HCT116 (cell line): Measurements from ENCODE around the gene CRX. TPM values are rescaled to one million over a fixed set of nuclear protein-coding genes. Genes with fewer than 3 reads are reported as not detected.

Source experiments
- ATAC-seq: fragments of 200-7000 bp; cut with Tn5 transposase; 2 replicates; pipeline ENCODE4 v1.9.1; 2020; ENCODE audit warnings: mild to moderate bottlenecking, moderate library complexity
- BruUV-seq: library from RNA; stranded (reverse); fragments of 400-500 nt; replicated peaks from 2 replicates; lab custom pipeline; 2021; lab: Mats Ljungman, UMichigan
- CTCF ChIA-PET: fragments of 300-600 bp; sonication (Branson Sonifier 250); formaldehyde crosslinking; loops from one replicate; lab custom pipeline; 2021; ENCODE audit warnings: antibody characterized with exemption; lab: Charles Lee
- POLR2A ChIA-PET: fragments of 300-600, 350-600 bp; sonication (Branson Sonifier 250); formaldehyde crosslinking; loops from one replicate; lab custom pipeline; 2021; ENCODE audit warnings: antibody characterized with exemption; lab: Charles Lee
- RAD21 ChIA-PET, 2 experiments: fragments of 300-600 bp; sonication (Branson Sonifier 250); formaldehyde crosslinking; loops; one replicate each; lab custom pipeline; 2023; ENCODE audit warnings: low total read pairs in 2 of 2; ENCODE audit not compliant: uncharacterized antibody in 2 of 2, unreplicated experiment in 2 of 2, low non-redundant PET in 1 of 2; lab: Charles Lee
- DNase-seq: peaks from one replicate; pipeline ENCODE4 v3.0.0-alpha.2; 2010; ENCODE audit warnings: low read depth, low spot score
- H2AFZ ChIP-seq: fragments of 200-600 bp; shearing (Covaris generic), sonication (generic); 2 replicates; pipeline ENCODE4 v1.6.1; 2017; ENCODE audit warnings: low read depth, mixed run types, mixed read lengths, antibody characterized with exemption, low read length; ENCODE audit not compliant: poor library complexity, severe bottlenecking
- H3K27ac ChIP-seq: 2 replicates; pipeline ENCODE4 v1.5.1; 2012; ENCODE audit warnings: low read depth, low read length
- H3K27me3 ChIP-seq: fragments of 200-600 bp; sonication (generic); 2 replicates; pipeline ENCODE4 v1.6.1; 2016; ENCODE audit warnings: mixed run types, low read length, mixed read lengths; ENCODE audit not compliant: insufficient read depth
- H3K36me3 ChIP-seq, 2 experiments: fragments of 200-500 bp in 1 of 2; fragments of 200-600 bp in 1 of 2; sonication (Bioruptor generic) in 1 of 2; sonication (generic) in 1 of 2; 2 replicates each; pipeline versions ENCODE4 v1.5.1 to v1.6.1; 2014 to 2016; ENCODE audit warnings: low read length in 2 of 2, inconsistent platforms in 1 of 2, mixed read lengths in 1 of 2, mixed run types in 1 of 2; ENCODE audit not compliant: insufficient read depth in 2 of 2, control insufficient read depth in 1 of 2
- H3K4me1 ChIP-seq, 2 experiments: fragments of 200-600 bp in 1 of 2; sonication (generic) in 1 of 2; 2 replicates each; pipeline versions ENCODE4 v1.5.1 to v1.6.1; 2012 to 2017; ENCODE audit warnings: low read length in 2 of 2, inconsistent platforms in 1 of 2, mild to moderate bottlenecking in 1 of 2, mixed read lengths in 1 of 2, mixed run types in 1 of 2, moderate library complexity in 1 of 2; ENCODE audit not compliant: insufficient read depth in 2 of 2, control insufficient read depth in 1 of 2
- H3K4me2 ChIP-seq: fragments of 200-600 bp; sonication (generic); 2 replicates; pipeline ENCODE4 v1.6.1; 2017; ENCODE audit warnings: mixed run types, low read length, mixed read lengths
- H3K4me3 ChIP-seq, 2 experiments: fragments of 200-600 bp in 1 of 2; sonication (generic) in 1 of 2; replicated peaks in 1 of 2; 2 replicates each; pipeline ENCODE4 v1.5.1; 2011 to 2016; ENCODE audit warnings: low read length in 2 of 2, control low read depth in 1 of 2, low read depth in 1 of 2, mild to moderate bottlenecking in 1 of 2, mixed read lengths in 1 of 2, mixed run types in 1 of 2
- H3K79me2 ChIP-seq: fragments of 200-600 bp; sonication (generic); 2 replicates; pipeline ENCODE4 v1.6.1; 2017; ENCODE audit warnings: mild to moderate bottlenecking, mixed run types, low read length, moderate library complexity, mixed read lengths; ENCODE audit not compliant: insufficient read depth
- H3K9ac ChIP-seq: fragments of 200-600 bp; sonication (generic); 2 replicates; pipeline ENCODE4 v1.6.1; 2016; ENCODE audit warnings: low read length, mixed read lengths
- H3K9me2 ChIP-seq: fragments of 200-600 bp; sonication (generic), shearing (Covaris generic); 2 replicates; pipeline ENCODE4 v1.6.1; 2017; ENCODE audit warnings: mixed run types, mild to moderate bottlenecking, moderate library complexity; ENCODE audit not compliant: insufficient read depth
- H3K9me3 ChIP-seq, 2 experiments: fragments of 200-500 bp in 1 of 2; fragments of 200-600 bp in 1 of 2; sonication (Bioruptor generic) in 1 of 2; sonication (generic) in 1 of 2; 2 replicates each; pipeline ENCODE4 v1.6.1; 2014 to 2017; ENCODE audit warnings: low read length in 2 of 2, mixed read lengths in 2 of 2, inconsistent platforms in 1 of 2, low read depth in 1 of 2, mild to moderate bottlenecking in 1 of 2, mixed run types in 1 of 2, moderate library complexity in 1 of 2; ENCODE audit not compliant: control insufficient read depth in 1 of 2, insufficient read depth in 1 of 2
- H4K20me1 ChIP-seq: fragments of 200-600 bp; sonication (generic), shearing (Covaris generic); 2 replicates; pipeline ENCODE4 v1.6.1; 2017; ENCODE audit warnings: mixed run types, mild to moderate bottlenecking, moderate library complexity; ENCODE audit not compliant: insufficient read depth
- CBX3 ChIP-seq: IDR thresholded peaks from 2 replicates; pipeline ENCODE4 v1.6.1; 2012; ENCODE audit warnings: low read depth
- CTCF ChIP-seq, 3 experiments: fragments of 200-600 bp in 1 of 3; sonication (generic) in 1 of 3; IDR thresholded peaks in 2 of 3; conservative IDR thresholded peaks in 1 of 3; 2 replicates each; pipeline ENCODE4 v1.5.1; 2012 to 2017; ENCODE audit warnings: low read depth in 2 of 3, low read length in 2 of 3, antibody characterized with exemption in 1 of 3, borderline replicate concordance in 1 of 3, control low read depth in 1 of 3, mild to moderate bottlenecking in 1 of 3, mixed read lengths in 1 of 3, mixed run types in 1 of 3, moderate library complexity in 1 of 3; ENCODE audit not compliant: insufficient read depth in 1 of 3
- EGR1 ChIP-seq: IDR thresholded peaks from 2 replicates; pipeline ENCODE4 v1.6.1; 2012; ENCODE audit warnings: low read depth
- ELF1 ChIP-seq: IDR thresholded peaks from 2 replicates; pipeline ENCODE4 v1.6.1; 2012; ENCODE audit warnings: low read depth, borderline replicate concordance
- EZH2phosphoT487 ChIP-seq: fragments of 200-600 bp; IDR thresholded peaks from 2 replicates; pipeline ENCODE4 v1.6.1; 2018; ENCODE audit warnings: antibody characterized with exemption, borderline replicate concordance
- FOSL1 ChIP-seq: IDR thresholded peaks from 2 replicates; pipeline ENCODE4 v1.6.1; 2012; ENCODE audit warnings: low read depth
- JUND ChIP-seq: IDR thresholded peaks from 2 replicates; pipeline ENCODE4 v1.6.1; 2012
- MAX ChIP-seq: IDR thresholded peaks from 2 replicates; pipeline ENCODE4 v1.6.1; 2012
- POLR2A ChIP-seq: IDR thresholded peaks from 2 replicates; pipeline ENCODE4 v1.7.0; 2011; ENCODE audit warnings: borderline replicate concordance; ENCODE audit not compliant: insufficient read depth, insufficient read length; ENCODE audit errors: extremely low read depth
- POLR2AphosphoS5 ChIP-seq: IDR thresholded peaks from 2 replicates; pipeline ENCODE4 v1.6.1; 2011; ENCODE audit warnings: mild to moderate bottlenecking, low read depth, low read length, moderate library complexity
- RAD21 ChIP-seq: IDR thresholded peaks from 2 replicates; pipeline ENCODE4 v1.6.1; 2012; ENCODE audit warnings: low read depth, mild to moderate bottlenecking
- SIN3A ChIP-seq: IDR thresholded peaks from 2 replicates; pipeline ENCODE4 v1.6.1; 2012; ENCODE audit warnings: low read depth
- SP1 ChIP-seq: IDR thresholded peaks from 2 replicates; pipeline ENCODE4 v1.6.1; 2012; ENCODE audit warnings: low read depth
- SRF ChIP-seq: IDR thresholded peaks from 2 replicates; pipeline ENCODE4 v1.6.1; 2012; ENCODE audit warnings: low read depth
- intact Hi-C: fragments of 100-400 bp; cut with micrococcal nuclease; formaldehyde crosslinking; loops from 2 replicates; pipeline ENCODE4 v1.10.0; 2022
- total RNA-seq: library from RNA; stranded (reverse); gene quantifications from one replicate; pipeline ENCODE4 v1.2.1, GENCODE V29; 2021; ENCODE audit not compliant: unreplicated experiment
- TF ChIP-seq, protein P1 (sequence below): IDR thresholded peaks from 2 replicates; pipeline ENCODE4 v1.6.1; 2011; ENCODE audit warnings: mild to moderate bottlenecking, low read length, moderate library complexity; ENCODE audit not compliant: insufficient replicate concordance; ENCODE audit errors: extremely low read depth
- TF ChIP-seq, protein P2 (sequence below): IDR thresholded peaks from 2 replicates; pipeline ENCODE4 v1.6.1; 2012; ENCODE audit warnings: low read depth

Gene CRX
- total RNA-seq, 1 experiment from 2014 or later, result not detected

GRCh38 chr19:47805313-47805712 lies 16.4 kb upstream of the CRX start:
- DNase-seq, result no peak
- Histone ChIP-seq H4K20me1 (no peaks in the 10 kb centered on the region), H2AFZ (no peak overlapping the region), H3K79me2 (no peaks in the 10 kb centered on the region), H3K4me3 (no peak overlapping the region), H3K36me3 (no peaks in the 10 kb centered on the region), H3K9me3 (no peaks in the 10 kb centered on the region), H3K9me2 (no peaks in the 10 kb centered on the region), H3K9ac (no peak overlapping the region), H3K4me1 (peaks cover 5 to 10% of the 10 kb centered on the region in 2 experiments), H3K27ac (no peak overlapping the region), H3K4me2 (no peak overlapping the region), H3K27me3 (no peaks in the 10 kb centered on the region)
- ATAC-seq, result no peak
- ChIA-PET RAD21 (no interaction called here), CTCF (no interaction called here), POLR2A (no interaction called here)
- intact Hi-C loops, result no loop called here
- no TSS peak for BruUV-seq
- TF ChIP-seq POLR2AphosphoS5 (no peak), SRF (no peak), RAD21 (no peak), EGR1 (no peak), JUND (no peak), POLR2A (no peak), SIN3A (no peak), SP1 (no peak), ELF1 (no peak), EZH2phosphoT487 (no peak), MAX (no peak), FOSL1 (no peak), CTCF (IDR thresholded peaks at IDR 0.05 in 2 of 3, conservative IDR thresholded peaks at IDR 0.05 in 1 of 3; ENCODE audit: borderline replicate concordance in 1 of 3, insufficient read depth in 1 of 3, low read depth in 2 of 3, low read length in 2 of 3) (no peak), CBX3 (no peak)
- TF ChIP-seq, protein P1, sequence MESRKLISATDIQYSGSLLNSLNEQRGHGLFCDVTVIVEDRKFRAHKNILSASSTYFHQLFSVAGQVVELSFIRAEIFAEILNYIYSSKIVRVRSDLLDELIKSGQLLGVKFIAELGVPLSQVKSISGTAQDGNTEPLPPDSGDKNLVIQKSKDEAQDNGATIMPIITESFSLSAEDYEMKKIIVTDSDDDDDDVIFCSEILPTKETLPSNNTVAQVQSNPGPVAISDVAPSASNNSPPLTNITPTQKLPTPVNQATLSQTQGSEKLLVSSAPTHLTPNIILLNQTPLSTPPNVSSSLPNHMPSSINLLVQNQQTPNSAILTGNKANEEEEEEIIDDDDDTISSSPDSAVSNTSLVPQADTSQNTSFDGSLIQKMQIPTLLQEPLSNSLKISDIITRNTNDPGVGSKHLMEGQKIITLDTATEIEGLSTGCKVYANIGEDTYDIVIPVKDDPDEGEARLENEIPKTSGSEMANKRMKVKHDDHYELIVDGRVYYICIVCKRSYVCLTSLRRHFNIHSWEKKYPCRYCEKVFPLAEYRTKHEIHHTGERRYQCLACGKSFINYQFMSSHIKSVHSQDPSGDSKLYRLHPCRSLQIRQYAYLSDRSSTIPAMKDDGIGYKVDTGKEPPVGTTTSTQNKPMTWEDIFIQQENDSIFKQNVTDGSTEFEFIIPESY, result no peak
- TF ChIP-seq, protein P2, sequence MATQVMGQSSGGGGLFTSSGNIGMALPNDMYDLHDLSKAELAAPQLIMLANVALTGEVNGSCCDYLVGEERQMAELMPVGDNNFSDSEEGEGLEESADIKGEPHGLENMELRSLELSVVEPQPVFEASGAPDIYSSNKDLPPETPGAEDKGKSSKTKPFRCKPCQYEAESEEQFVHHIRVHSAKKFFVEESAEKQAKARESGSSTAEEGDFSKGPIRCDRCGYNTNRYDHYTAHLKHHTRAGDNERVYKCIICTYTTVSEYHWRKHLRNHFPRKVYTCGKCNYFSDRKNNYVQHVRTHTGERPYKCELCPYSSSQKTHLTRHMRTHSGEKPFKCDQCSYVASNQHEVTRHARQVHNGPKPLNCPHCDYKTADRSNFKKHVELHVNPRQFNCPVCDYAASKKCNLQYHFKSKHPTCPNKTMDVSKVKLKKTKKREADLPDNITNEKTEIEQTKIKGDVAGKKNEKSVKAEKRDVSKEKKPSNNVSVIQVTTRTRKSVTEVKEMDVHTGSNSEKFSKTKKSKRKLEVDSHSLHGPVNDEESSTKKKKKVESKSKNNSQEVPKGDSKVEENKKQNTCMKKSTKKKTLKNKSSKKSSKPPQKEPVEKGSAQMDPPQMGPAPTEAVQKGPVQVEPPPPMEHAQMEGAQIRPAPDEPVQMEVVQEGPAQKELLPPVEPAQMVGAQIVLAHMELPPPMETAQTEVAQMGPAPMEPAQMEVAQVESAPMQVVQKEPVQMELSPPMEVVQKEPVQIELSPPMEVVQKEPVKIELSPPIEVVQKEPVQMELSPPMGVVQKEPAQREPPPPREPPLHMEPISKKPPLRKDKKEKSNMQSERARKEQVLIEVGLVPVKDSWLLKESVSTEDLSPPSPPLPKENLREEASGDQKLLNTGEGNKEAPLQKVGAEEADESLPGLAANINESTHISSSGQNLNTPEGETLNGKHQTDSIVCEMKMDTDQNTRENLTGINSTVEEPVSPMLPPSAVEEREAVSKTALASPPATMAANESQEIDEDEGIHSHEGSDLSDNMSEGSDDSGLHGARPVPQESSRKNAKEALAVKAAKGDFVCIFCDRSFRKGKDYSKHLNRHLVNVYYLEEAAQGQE, result no peak
